GM18907 (cell line): ENCODE data around the gene CEACAM1.
"Not testable (repeated sequence)": the region's sequence is repeated elsewhere in the genome, so short reads cannot be mapped to it uniquely, and the experiment has no call there.

Source experiments
- ATAC-seq: cut with Tn5 transposase; IDR thresholded peaks from one replicate; pipeline ENCODE4 v1.9.1; 2021; ENCODE audit warnings: mild to moderate bottlenecking, moderate library complexity; ENCODE audit not compliant: unreplicated experiment

CEACAM1 gene

GRCh38 chr19:42477933-42478332 lies 50.3 kb downstream of the CEACAM1 start:
- no peak for ATAC-seq

- ATAC-seq = no peak
These were observed 51.2 kb downstream of the CEACAM1 start for GRCh38 chr19:42477117-42477516.

GRCh38 chr19:42475366-42475765 lies 52.9 kb downstream of the CEACAM1 start:
- no peak for ATAC-seq

GRCh38 chr19:42474743-42475142 lies 53.5 kb downstream of the CEACAM1 start:
- no peak for ATAC-seq

GRCh38 chr19:42473686-42474085 lies 54.6 kb downstream of the CEACAM1 start:
- no peak for ATAC-seq

GRCh38 chr19:42472402-42473147 lies 55.7 kb downstream of the CEACAM1 start:
- ATAC-seq = no peak

- ATAC-seq = no peak
These were observed 56.6 kb downstream of the CEACAM1 start for GRCh38 chr19:42471554-42472249.

GRCh38 chr19:42469311-42470235 lies 58.7 kb downstream of the CEACAM1 start:
- ATAC-seq = no peak

GRCh38 chr19:42468273-42468796 lies 59.9 kb downstream of the CEACAM1 start:
- no peak for ATAC-seq

GRCh38 chr19:42467183-42467760 lies 61.0 kb downstream of the CEACAM1 start:
- no peak for ATAC-seq

- ATAC-seq = no peak
These were observed 61.6 kb downstream of the CEACAM1 start for GRCh38 chr19:42466521-42467182.

- peak; percentile 75 for ATAC-seq
These were observed 62.4 kb downstream of the CEACAM1 start for GRCh38 chr19:42465827-42466280.

GRCh38 chr19:42461700-42462324 lies 66.5 kb downstream of the CEACAM1 start:
- ATAC-seq = no peak

GRCh38 chr19:42461231-42461630 lies 67.0 kb downstream of the CEACAM1 start:
- not testable (repeated sequence) for ATAC-seq

GRCh38 chr19:42459926-42460325 lies 68.4 kb downstream of the CEACAM1 start:
- no peak for ATAC-seq
